Natural killer cell (primary cell): ENCODE results near the gene GLIS1. TPM values are rescaled to one million over a fixed set of nuclear protein-coding genes. Genes with fewer than 3 reads are reported as not detected.

ENCODE experiments used
- ATAC-seq, 3 donors: fragments of 150-1000 bp in 2 of 3; fragments of 200-7000 bp in 1 of 3; cut with Tn5 transposase; 1 replicate in 1 of 3; 2 replicates in 2 of 3; pipeline ENCODE4 v1.10.0; 2021; ENCODE audit warnings: mild to moderate bottlenecking in 2 of 3, moderate library complexity in 2 of 3
- DNase-seq, 2 donors: peaks; one replicate each; pipeline versions ENCODE4 v3.0.0 to v3.0.0-alpha.2; 2013 to 2021; ENCODE audit warnings: mixed read lengths in 1 of 2
- H3K27ac ChIP-seq: one replicate; pipeline ENCODE4 v1.5.1; 2013; ENCODE audit warnings: mild to moderate bottlenecking, low read length
- H3K27me3 ChIP-seq: one replicate; pipeline ENCODE4 v1.6.1; 2013; ENCODE audit warnings: low read length; ENCODE audit not compliant: control insufficient read depth, insufficient read depth
- H3K36me3 ChIP-seq: one replicate; pipeline ENCODE4 v1.6.1; 2013; ENCODE audit warnings: low read length; ENCODE audit not compliant: control insufficient read depth, insufficient read depth
- H3K4me1 ChIP-seq: one replicate; pipeline ENCODE4 v1.6.1; 2013; ENCODE audit warnings: low read length; ENCODE audit not compliant: control insufficient read depth, insufficient read depth
- H3K4me3 ChIP-seq: one replicate; pipeline ENCODE4 v1.5.1; 2013; ENCODE audit warnings: low read length
- H3K9me3 ChIP-seq: one replicate; pipeline ENCODE4 v1.6.1; 2013; ENCODE audit warnings: low read length; ENCODE audit not compliant: control insufficient read depth, insufficient read depth
- H3K27ac Mint-ChIP-seq, 2 donors: one replicate each; pipeline ENCODE4 v1.8.0; 2022; ENCODE audit warnings: mild to moderate bottlenecking in 2 of 2, mixed read lengths in 2 of 2, moderate library complexity in 1 of 2
- H3K27me3 Mint-ChIP-seq, 2 donors: one replicate each; pipeline ENCODE4 v1.8.0; 2022; ENCODE audit warnings: low read depth in 2 of 2, mixed read lengths in 2 of 2
- H3K36me3 Mint-ChIP-seq: one replicate; pipeline ENCODE4 v1.8.0; 2022; ENCODE audit warnings: mixed read lengths
- H3K4me1 Mint-ChIP-seq, 2 donors: one replicate each; pipeline ENCODE4 v1.8.0; 2022; ENCODE audit warnings: mixed read lengths in 2 of 2
- H3K4me3 Mint-ChIP-seq: one replicate; pipeline ENCODE4 v1.8.0; 2022; ENCODE audit warnings: mild to moderate bottlenecking, moderate library complexity, mixed read lengths
- H3K9me3 Mint-ChIP-seq, 2 donors: one replicate each; pipeline ENCODE4 v1.8.0; 2022; ENCODE audit warnings: mixed read lengths in 2 of 2
- WGBS: methylation state at CpG from one replicate; pipeline ENCODE4 v1.1.7; 2013; ENCODE audit warnings: missing lambda C conversion rate; ENCODE audit not compliant: insufficient coverage; 5-methylcytosine and 5-hydroxymethylcytosine counted together
- intact Hi-C: fragments of 100-400 bp; cut with micrococcal nuclease; formaldehyde crosslinking; loops from one replicate; pipeline ENCODE4 v1.14.2; 2022
- total RNA-seq, 4 donors: library from RNA; stranded (reverse); fragments of 120-200 nt in 1 of 4; gene quantifications; one replicate each; pipeline versions ENCODE4 v1.2.3 to v1.2.4, GENCODE V29; 2013 to 2022
- TF ChIP-seq, protein P1 (sequence below): fragments of 200-600 bp; IDR thresholded peaks from one replicate; pipeline ENCODE4 v1.8.0; 2022; ENCODE audit warnings: antibody characterized with exemption

Gene GLIS1
- total RNA-seq, 3 donors from 2014 or later (not counting 1 experiment from before 2014, with no cell fraction given), result not detected

DNA sequence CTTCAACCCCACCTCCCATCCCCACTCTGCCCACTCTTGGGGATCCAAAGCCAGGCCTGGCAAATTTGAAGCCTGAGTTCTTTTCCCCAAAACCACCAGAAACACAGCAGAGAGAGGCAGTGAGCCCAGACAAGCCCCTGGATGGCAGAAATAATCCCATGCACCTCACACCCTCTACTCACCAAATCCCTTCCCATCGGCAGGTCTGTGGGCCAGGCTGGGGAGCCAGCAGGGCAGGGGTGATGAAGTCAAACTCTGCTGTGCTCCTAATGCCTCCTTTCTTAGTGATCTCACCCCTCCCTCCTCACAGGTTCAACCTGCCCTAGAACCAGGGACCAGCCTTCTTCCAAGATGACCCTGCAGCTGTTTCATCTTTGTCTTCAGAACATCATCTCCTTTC is 72.4 kb downstream of the GLIS1 start:
- no peak overlapping the region for H3K4me3 ChIP-seq
- H3K4me1 Mint-ChIP-seq, result no peaks in the 10 kb centered on the region
- no peaks in the 10 kb centered on the region for H3K9me3 ChIP-seq
- TF ChIP-seq, protein P1, sequence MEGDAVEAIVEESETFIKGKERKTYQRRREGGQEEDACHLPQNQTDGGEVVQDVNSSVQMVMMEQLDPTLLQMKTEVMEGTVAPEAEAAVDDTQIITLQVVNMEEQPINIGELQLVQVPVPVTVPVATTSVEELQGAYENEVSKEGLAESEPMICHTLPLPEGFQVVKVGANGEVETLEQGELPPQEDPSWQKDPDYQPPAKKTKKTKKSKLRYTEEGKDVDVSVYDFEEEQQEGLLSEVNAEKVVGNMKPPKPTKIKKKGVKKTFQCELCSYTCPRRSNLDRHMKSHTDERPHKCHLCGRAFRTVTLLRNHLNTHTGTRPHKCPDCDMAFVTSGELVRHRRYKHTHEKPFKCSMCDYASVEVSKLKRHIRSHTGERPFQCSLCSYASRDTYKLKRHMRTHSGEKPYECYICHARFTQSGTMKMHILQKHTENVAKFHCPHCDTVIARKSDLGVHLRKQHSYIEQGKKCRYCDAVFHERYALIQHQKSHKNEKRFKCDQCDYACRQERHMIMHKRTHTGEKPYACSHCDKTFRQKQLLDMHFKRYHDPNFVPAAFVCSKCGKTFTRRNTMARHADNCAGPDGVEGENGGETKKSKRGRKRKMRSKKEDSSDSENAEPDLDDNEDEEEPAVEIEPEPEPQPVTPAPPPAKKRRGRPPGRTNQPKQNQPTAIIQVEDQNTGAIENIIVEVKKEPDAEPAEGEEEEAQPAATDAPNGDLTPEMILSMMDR, result no peak
- DNase-seq (no peak), ATAC-seq (no peak)
- H3K36me3 ChIP-seq, result no peaks in the 10 kb centered on the region
- peaks cover 0 to 5% of the 10 kb centered on the region in 2 donors for H3K27me3 Mint-ChIP-seq
- intact Hi-C loops, result no loop called here
- H3K9me3 Mint-ChIP-seq, result no peaks in the 10 kb centered on the region
- H3K4me1 ChIP-seq, result no peaks in the 10 kb centered on the region
- no peak overlapping the region for H3K27ac ChIP-seq
- H3K27ac Mint-ChIP-seq, result no peak overlapping the region
- no peak overlapping the region for H3K4me3 Mint-ChIP-seq
- no peaks in the 10 kb centered on the region for H3K27me3 ChIP-seq
- no peaks in the 10 kb centered on the region for H3K36me3 Mint-ChIP-seq
- 95% methylated on average over 1 of the region's 1 CpG for WGBS

DNA sequence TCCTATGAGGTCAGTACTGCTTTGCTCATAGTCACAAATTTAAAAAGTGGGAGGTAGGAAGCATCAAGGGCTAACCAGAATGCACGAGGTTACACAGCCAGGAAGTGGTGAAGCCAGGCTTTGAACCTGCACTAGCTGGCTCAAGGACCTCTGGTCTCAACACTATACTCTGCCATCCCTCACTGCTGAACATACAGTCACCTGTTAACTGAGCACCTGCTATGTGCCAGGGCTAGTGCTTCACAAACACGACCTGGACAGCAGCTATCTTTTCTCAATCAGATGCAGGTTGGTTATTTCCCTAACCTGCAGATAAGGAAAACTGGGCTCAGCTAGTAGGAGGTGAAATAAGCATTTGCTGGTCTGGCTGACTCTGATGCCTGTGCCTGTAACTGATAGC is 73.0 kb downstream of the GLIS1 start:
- H3K36me3 ChIP-seq, result no peaks in the 10 kb centered on the region
- 27% methylated on average over 2 of the region's 2 CpGs for WGBS
- H3K4me1 Mint-ChIP-seq, result no peaks in the 10 kb centered on the region
- H3K27ac Mint-ChIP-seq, result no peak overlapping the region
- H3K27ac ChIP-seq, result no peak overlapping the region
- H3K9me3 Mint-ChIP-seq, result no peaks in the 10 kb centered on the region
- no peaks in the 10 kb centered on the region for H3K4me1 ChIP-seq
- peaks cover 0 to 5% of the 10 kb centered on the region in 2 donors for H3K27me3 Mint-ChIP-seq
- intact Hi-C loops, result no loop called here
- no peaks in the 10 kb centered on the region for H3K9me3 ChIP-seq
- ATAC-seq (no peak), DNase-seq (no peak)
- TF ChIP-seq, protein P1, result no peak
- no peaks in the 10 kb centered on the region for H3K27me3 ChIP-seq
- no peaks in the 10 kb centered on the region for H3K36me3 Mint-ChIP-seq
- no peak overlapping the region for H3K4me3 ChIP-seq
- no peak overlapping the region for H3K4me3 Mint-ChIP-seq

DNA sequence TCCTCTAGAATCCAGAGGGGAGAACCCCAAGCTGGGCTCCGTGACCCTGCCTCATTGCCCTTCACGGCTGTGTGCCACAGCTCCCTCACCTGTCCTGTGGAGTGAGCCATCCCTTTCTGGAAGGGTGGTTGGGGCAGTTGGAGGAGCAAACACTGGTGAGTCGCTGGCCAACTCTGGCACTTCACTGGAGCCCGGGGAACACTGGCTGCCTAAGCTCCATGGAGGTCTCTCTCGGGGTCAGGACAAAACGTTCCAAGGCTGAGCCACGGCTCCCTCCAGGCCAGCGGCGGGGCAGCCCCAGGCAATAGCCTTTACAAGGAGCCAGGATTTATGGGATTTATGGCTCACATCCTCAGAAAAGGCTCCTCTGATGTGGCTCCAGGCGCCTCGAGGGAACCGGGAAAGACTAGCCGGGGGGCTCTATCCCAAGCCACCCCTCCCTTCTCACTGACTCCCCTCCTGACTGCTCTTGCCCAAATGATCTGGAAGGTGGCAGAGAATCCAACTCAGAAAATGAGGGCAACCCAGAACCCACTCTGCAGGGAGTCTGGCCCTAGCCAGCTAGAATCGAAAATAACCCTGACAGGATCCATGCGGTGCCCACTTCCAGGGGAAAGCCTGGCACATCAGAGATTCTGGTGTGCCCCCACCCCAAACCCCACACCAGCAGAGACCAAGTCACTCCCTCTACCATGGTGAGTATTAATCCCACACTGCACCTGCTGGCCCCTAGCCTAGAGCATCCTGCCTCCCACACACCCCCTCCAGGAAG is 75.2 kb downstream of the GLIS1 start:
- TF ChIP-seq, protein P1, result no peak
- Mint-ChIP-seq H3K27ac (no peak overlapping the region), H3K4me3 (no peak overlapping the region), H3K36me3 (no peaks in the 10 kb centered on the region), H3K9me3 (no peaks in the 10 kb centered on the region), H3K27me3 (peaks cover 0 to 5% of the 10 kb centered on the region in 2 donors), H3K4me1 (no peaks in the 10 kb centered on the region)
- no peak for ATAC-seq
- DNase-seq, result no peak
- Histone ChIP-seq H3K27me3 (no peaks in the 10 kb centered on the region), H3K4me1 (no peaks in the 10 kb centered on the region), H3K4me3 (no peak overlapping the region), H3K36me3 (no peaks in the 10 kb centered on the region), H3K9me3 (no peaks in the 10 kb centered on the region), H3K27ac (no peak overlapping the region)
- intact Hi-C loops, result no loop called here
- 82% methylated on average over 15 of the region's 15 CpGs for WGBS

DNA sequence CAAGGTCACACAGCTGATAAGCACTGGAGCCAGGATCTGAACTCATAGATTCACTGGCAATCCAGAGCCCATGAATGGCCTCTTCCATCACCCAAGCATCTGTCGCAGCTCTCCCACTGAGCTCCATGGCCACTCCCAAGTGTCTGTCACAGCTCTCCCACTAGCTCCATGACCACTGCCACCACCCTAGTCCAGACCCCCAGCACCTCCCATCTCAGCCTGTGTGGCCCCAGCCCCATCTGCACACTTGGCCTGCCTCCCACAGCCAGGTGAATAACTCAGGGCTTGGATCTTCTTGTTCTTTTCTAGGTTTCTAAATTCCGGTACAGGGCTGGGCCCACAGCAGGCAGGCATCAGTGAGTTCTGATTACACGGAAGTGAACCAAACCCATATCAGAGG is 76.0 kb downstream of the GLIS1 start:
- intact Hi-C loops, result no loop called here
- Histone ChIP-seq H3K27me3 (no peaks in the 10 kb centered on the region), H3K9me3 (no peaks in the 10 kb centered on the region), H3K4me1 (no peaks in the 10 kb centered on the region), H3K27ac (no peak overlapping the region), H3K4me3 (no peak overlapping the region), H3K36me3 (no peaks in the 10 kb centered on the region)
- ATAC-seq (no peak), DNase-seq (no peak)
- Mint-ChIP-seq H3K4me3 (no peak overlapping the region), H3K27ac (no peak overlapping the region), H3K4me1 (no peaks in the 10 kb centered on the region), H3K27me3 (peaks cover 2 to 5% of the 10 kb centered on the region in 2 donors), H3K9me3 (no peaks in the 10 kb centered on the region), H3K36me3 (no peaks in the 10 kb centered on the region)
- TF ChIP-seq, protein P1, result no peak
- WGBS, result 87% methylated on average over 3 of the region's 3 CpGs
